ENCODE data around the gene USP2.
"Not testable (repeated sequence)": the region's sequence is repeated elsewhere in the genome, so short reads cannot be mapped to it uniquely, and the experiment has no call there.

The USP2 gene

DNA sequence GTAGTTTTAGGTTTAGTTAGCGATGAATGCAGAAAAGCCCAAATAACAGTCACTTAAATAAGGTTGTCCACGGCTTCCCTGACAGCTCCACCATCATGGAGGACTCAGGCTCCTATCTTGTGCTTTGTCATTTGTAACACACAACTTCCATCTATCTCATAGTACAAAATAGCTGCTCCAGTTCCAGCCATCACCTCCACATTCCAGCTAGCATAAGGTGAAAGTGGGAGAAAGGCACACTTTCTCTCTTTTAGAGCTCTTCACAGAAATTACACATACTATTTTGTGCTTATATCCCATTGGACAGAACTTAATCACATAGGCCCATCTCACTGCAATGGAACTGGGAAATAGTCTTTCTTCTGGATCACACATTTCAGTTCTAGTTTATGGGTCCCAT lies 32.8 kb upstream of the USP2 start:
- DNase-seq, result no peak

DNA sequence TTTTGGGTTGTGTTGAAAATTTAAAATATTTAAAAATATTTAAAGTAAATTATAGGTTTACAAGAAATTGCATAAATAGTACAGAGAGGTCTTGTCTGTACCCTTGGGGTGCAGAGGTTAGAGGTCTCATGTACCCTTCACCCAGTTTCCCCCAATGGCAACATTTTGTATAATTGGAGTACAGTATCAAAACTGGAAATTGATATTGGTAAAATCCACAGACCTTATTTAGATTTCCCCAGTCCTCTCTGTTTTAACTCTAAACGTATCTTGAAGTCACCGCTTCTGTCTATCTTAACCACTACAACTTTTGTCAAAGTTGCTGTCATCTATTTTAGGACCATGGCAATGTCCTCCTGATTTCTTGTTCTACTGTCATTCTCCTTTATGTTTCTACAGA lies 30.6 kb upstream of the USP2 start:
- no peak for DNase-seq

DNA sequence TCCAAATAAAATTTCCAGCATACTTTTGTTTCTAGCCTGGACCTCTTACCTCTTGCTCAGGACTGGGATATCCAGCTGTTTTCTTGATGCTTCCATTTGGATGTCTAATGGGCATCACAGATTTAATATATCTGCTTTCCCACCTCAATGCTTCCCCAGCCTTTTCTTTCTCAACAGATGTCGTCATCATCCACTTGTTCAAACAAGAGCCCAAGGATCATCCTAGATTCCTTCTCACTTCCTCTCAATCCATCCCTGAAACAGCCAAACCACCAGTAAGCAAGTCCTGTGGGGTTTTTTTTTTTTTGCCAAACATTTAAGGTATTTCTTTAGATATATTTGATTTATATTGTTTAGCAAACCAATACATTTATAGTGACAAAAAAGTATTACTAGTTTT lies 29.0 kb upstream of the USP2 start:
- no peak for DNase-seq

DNA sequence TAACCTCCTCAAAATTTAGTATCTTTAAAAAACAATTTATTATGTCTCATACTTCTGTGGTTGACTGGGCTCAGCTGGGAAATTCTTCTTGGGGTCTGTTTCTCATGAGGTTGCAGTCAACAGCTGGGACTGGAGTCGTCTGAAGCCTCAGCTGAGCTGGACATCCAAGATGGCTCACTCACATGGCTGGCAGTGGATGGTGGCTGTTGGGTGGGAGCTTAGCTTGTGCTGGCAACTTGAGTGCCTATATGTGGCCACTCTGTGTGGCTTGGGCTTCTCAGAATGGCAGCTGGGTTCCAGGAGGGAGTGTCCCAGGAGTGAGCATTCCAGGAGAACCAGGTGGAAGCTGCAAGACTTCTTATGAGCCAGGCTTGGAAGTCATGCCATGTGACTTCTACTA lies 28.2 kb upstream of the USP2 start:
- DNase-seq, result no peak

DNA sequence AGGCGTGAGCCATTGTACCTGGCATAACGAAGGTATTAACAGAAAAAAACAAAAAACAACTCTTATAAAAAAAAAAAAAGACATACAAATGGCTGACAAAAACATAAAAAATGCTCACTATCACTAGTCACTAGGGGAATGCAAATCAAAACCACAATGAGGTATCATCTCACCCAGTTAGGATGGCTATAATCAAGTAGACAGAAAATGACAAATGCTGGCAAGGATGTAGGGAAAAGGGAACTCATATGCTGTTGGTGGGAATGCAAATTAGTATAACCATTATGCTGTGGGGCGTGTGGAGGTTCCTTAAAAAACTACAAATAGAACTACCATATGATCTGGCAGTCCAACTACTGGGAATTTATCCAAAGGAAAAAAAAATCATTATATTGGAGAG lies 24.5 kb upstream of the USP2 start:
- DNase-seq, result no peak

DNA sequence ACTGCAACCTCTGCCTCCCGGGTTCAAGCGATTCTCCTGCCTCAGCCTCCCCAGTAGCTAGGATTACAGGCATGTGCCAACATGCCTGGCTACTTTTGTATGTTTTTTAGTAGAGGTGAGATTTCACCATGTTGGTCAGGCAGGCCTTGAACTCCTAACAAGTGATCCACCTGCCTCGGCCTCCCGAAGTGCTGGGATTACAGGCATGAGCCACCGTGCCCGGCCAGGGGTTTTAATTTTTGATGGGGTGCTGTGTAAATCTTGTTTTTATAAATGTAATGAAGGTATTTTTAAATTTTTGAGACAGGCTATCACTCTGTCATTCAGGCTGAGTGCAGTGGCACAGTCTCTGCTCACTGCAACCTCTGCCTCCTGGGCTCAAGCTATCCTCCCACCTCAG lies 24.0 kb upstream of the USP2 start:
- not testable (repeated sequence) for DNase-seq

DNA sequence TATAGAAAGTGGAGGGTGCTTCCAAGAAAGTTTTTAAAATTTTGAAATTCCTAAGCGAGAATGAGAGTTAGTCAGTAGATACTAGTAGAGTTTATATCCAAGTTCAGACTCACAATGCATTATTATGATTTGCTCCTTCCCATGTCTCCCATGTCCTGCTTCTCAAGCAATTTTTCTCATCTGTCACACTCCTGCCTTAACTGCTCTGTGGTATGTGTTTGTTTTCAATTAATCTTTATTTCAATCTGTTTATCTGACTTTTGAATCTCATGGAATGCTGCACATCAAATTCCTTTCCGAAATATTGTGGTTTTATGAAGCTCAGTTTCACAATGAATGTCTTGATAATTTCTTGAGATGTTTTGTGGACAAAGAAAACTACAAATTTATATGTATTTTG lies 23.4 kb upstream of the USP2 start:
- no peak for DNase-seq

DNA sequence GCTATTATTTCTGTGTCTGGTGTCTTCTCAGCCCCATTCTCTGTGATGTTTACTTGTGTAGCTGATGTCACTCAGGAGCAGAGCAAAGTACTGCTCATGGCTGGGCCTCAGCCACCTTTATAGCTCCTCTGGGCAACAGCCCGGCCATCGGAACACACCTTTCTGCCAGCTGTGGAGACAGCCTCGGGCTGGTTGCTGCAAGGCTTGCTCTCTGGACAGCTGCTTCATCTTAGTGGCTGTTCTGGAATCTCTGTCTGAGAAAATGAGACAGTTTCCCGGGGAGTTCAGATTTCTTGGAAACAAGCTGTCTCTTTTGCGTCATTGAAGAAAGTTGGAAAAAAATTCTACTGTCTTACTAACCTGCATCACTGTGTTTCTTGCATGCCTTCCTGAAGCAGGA lies 21.5 kb upstream of the USP2 start:
- DNase-seq, result no peak

DNA sequence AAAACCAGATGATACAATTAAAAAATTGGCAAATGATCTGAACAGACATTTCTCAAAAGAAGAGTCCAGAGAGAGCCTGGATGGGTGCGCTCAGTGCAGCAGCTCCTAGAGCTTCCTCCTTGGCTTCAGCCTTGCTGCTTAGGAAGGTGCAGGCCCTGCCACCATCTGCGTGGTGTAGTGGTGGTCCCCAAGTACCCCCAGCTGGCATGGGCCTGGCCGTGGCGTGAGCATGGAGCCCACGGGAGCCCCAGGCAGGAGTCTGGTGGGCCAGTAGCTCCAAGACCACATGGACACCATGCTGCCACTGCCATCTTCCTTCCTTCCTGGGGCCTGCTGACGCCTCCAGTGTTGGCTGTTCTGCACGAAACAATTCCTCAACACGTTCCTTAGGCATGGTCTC lies 21.0 kb upstream of the USP2 start:
- DNase-seq, result no peak

DNA sequence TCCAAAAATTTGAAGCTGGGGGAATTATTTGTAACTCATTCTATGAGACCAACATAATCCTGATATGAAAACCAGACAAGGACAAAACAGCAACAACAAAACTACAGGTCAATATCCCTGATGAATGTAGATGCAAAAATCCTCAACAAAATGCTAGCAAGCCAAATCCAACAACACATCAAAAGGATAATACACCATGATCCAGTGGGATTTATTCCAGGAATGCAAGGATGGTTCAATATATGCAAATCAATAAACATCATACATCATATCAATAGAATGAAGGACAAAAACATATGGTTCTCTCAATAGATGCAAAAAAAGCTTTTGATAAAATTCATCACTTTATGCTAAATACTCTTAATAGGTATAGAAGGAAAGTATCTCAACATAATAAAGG lies 19.4 kb upstream of the USP2 start:
- no peak for DNase-seq

DNA sequence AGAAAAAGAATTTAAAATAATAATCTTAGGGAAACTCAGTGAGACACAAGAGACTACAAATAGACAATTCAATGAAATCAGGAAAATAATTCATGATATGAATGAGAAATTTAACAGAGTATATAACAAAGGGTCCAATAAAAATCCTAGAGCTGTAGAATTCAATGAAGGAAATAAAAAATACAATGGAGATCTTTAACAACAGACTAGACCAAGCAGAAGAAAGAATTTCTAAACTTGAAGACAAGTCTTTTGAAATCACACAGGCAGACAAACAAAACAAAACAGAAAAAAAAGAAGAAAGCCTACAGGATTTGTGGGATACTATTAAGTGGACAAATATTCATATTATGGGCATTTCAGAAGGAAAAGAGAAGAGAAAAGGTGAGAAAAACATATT lies 16.2 kb upstream of the USP2 start:
- DNase-seq, result no peak

DNA sequence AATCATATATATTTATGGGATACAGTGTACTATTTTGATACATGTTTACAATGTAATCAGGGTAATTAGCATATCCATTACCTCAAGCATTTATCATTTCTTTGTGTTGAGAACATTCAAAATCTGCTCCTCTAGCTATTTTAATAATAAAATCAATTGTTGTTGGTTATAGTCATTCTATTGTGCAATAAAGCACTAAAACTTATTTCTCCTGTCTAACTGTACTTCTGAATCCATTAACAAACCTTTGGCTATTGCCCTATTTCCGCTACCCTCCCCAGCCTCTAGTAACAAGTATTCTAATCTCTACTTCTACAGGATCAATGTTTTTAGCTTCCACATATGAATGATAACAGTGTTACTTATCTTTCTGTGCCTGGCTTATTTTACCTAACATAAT lies 15.3 kb upstream of the USP2 start:
- DNase-seq, result no peak

DNA sequence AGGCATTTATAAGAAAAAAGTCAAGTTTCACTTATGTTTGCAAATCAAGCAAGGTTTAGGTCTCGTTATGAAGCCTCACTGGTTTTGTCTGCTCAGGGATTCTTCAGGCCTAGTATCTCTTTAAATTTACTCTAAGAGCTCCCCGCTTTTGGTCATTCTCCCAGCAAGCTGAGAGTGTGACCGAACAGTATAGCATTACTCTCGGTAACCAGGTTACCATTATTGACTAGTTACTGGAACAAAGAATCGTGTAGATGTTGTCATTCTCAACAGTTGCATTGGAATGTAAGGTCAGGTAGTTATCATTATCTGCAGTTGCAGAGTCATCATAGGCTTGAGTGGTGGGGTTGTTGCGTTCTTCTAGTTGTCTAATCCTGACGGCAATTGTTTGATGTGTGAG lies 9.8 kb upstream of the USP2 start:
- DNase-seq, result no peak

DNA sequence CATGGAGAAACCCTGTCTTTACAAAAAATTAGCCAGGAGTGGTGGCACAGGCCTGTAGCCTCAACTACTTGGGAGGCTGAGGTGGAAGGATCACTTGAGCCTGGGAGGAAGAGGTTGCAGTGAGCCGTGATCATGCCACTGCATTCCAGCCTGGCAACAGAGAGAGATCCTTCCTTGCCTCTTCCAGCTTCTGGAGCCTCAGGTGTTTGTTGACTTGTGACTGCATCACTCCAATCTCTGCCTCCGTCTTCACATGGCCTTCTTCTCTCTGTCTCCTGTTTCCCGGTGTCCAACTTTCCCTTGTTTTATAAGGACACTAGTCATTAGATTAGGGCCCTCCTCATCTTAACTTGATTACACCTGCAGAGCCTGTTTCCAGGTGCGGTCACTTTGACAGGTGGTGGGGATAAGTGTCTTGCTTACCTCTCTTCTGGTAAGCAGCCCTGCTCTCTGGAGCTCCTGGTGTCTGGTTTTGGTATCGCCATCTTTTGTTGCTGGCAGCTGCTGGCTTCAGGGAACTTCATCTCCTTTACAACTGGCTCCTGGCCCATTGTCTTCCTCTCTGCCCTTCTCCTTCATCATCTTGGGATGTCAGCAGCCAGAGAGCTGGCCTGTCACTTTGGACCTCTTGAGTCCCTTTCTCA lies 8.2 kb upstream of the USP2 start:
- DNase-seq, result no peak

DNA sequence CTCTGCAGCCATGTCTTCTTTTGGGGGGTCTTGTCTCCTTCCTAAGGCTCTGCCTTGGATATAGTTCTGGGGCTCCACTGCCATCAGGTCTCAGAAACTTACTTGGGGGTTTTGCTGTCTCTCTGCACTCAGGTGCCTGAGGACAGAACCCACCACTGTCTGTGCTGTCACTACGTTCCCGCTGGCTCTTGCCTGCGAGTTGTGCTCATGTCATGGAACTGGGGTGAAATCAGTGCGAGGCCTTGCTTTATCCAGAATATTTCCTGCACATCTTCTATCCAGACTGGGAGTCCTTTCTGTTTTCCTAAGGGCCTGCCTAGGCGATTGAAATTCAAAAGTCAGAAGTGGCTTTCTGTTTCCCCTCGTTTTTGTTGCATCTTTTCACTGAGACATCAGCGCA lies 6.6 kb upstream of the USP2 start:
- no peak for DNase-seq

DNA sequence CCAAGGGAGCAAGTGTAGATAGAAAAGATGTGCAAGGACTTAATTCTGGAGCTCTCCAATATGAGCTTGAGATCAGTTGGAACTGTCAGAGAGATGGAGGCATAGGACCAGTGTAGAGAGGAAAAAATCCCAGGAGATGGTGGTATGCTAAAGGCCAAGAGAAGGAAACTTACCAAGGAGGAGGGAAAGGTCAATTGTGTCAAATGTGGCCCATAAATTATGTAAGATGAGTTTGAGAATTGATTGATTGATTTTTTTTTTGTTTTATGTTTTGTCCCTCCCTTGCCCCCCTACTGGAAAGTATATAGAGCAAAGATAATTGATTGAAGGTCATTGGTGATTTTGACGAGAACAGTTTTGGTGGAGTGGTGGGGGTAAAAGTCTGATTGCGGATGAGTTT lies 2.8 kb upstream of the USP2 start:
- DNase-seq, result no peak

DNA sequence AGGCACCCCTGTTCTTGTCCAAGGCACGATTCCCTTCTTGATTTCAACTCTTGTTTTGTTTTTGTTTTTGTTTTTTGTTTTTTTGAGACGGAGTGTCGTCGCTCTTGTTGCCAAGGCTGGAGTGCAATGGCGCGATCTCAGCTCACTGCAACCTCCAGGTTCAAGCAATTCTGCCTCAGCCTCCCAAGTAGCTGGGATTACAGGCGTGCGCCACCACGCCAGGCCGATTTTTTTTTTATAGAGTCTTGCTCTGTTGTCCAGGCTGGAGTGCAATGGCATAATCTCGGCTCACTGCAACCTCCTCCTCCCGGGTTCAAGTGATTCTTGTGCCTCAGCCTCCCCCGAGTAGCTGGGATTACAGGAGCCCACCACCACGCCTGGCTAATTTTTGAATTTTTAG lies 1.0 kb upstream of the USP2 start:
- DNase-seq, result not testable (repeated sequence)

DNA sequence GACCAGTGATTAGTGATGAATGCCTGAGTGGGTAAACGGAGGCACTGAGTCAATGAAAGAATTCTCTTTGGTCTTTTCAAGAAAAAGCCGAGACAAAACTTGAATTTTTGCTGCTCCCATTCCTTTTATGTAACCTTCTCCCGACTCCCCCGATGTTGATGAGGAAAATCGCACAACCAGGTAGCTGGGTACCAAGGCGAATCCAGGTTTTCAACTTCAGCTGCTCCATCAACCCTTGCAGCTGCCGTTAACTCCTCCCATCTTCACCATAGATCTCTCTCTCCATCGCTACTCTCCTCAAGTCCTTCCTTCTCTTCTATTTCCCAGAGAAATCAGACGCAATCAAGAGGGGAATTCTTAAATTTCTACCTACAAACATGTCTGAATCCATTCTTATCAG lies 611 bp upstream of the USP2 start:
- no peak for DNase-seq

DNA sequence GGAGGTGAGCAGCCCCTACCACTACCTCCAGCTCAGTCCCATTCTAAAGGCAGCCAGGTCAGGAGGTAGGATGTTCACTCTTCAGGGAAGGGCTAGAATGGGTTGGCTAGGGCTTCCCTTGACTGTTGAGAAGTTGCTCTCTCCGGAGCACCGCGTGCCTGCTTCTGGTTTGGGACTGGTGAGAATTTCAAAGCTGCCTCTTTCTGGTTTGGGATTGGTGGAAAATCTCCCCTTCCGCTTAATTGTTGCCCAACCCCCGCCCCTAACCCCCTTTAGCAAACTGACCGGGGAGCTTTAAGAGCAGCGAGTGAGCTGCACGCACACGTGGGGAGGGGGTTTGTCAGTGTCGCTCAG lies 686 bp downstream of the USP2 start:
- peak; percentile 55 for DNase-seq

DNA sequence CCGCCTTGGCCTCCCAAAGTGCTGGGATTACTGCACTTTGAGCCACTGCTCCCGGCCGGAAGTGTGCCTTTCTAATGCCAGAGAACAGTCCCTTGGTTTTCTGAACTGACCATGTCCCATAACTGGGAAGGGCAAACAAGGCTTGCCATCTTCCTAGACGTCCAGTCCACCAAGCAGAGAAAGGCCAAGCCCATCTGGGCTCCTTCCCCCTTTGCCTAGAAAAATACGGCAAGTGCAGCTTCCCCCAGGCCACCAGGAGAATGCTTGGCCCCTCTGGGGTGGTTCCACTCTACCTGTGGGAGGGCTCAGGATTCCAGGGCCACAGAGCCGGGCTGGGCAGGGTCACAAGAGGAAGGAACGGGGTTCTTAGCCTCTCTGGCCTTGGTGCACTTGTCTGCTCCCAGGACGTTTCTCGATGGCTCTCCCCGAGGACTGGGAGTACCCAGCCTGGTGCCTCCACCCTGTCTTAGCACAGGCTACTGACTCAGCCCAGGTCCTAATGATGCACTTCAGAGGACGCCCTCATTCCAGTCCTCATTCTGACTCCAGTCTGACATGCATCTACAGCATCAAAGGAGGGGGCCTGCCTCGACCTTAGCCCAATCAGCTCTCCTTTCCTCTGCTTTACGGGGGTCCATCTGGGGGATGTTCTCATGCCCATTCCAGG lies 1.2 kb downstream of the USP2 start:
- DNase-seq, result peak; percentile 55

DNA sequence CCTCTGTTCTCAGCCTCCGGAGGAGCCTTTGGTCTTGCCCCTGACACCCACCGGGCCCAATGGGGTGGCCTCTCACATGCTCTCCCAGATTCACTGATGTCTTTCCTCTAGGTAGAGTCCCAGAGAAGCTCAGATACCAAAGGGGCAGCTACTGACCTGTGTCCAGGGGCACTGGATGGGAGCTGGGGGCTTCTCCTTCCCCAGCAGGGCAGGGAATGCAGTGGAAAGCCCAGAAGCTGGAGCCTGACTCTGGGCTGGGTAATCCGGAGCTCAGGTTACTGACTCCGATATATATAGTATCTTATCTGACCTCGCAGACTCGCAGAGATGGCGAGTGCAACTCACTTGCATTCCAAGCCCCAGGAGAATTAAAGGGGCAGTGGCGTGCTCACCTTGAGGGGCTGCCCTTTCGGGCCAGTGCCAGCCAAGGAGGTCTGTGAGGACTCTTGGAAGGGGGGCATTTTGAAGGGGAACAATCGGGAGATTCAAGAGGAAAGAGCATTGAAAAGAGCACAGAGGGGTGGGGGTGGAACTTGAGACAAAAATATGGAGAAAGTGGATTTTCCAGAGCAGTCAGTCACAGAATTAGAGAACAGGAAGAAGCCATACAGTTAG lies 2.5 kb downstream of the USP2 start:
- peak; percentile 57 for DNase-seq

DNA sequence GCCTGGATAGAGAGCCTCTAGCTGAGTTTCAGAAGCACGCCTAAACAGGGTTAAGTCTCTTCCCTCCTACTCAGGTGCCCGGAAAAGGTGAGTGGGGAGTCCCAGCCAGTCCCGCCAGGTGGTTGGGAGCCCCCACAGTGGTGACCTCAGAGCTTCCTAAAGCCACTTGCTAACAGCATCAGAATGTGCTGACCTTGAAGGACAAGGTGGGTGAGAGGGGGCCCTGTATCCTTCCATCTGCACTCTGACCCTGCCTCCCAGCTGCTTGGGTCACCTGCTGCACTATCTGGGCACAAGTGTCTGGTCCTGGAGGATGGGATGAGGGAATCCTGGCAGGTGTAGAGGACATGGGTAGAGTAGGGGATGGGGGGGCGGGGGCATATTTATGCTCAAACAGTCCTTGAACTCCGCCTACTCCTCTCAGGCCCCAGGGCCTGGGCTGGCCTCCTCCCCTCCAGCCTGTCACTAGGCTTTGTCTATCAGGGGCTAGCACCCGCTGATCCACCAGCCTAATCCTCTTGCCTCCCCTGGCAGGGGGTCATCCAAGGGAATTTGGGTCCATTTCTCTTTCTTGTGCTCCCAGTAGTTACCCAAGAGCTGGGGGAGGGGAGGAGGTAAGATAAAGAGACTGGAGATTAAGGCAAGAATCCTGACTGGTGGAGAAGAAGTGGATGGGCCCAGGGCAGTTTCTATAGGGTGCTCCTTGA lies 3.4 kb downstream of the USP2 start:
- DNase-seq, result peak; percentile 45

DNA sequence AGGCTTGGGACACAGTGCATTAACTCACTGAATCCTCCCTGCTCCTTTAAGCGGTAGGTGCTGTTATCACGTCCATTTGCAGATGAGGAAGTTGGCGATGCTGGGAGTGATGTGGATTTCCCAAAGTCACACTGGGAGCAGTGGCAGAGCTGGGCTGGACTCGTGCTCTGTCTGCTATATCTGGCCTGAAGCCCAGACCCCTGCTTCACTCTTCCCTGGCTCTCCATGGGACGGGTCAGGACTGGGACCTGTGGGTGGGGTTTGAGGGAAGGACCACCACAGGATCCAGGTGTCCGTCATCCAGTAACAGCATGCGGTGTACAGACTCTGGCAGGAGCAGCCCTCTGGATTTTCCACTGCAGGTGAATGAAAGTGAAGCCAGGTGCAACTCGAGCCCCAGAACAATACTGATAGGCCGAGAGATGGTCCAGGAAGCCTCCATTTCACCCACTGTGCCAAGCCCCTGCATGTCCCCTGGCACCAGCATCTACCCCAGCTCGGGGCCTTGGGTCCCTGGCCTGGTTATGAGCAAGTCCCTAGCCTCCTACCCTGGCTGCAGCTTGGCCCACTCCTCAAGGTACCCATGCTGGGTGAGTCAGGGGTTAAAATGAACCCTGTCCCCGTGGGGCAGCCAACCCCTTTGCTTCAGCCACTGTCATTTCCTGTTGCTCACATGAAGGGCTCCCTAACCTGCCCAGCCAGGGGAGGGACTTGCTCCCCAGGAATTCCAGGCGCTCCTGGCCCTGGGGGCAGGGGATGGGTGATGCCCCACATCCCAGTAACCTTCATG lies 4.2 kb downstream of the USP2 start:
- DNase-seq, result peak; percentile 46

All from islet precursor cell (in vitro differentiated cells).